HepG2 (cell line): Measurements from ENCODE around the gene CYBC1.

Experiments used
- CCAR2 ChIP-seq: fragments of 200-400 bp; formaldehyde crosslinking; optimal IDR thresholded peaks from 2 replicates; pipeline ENCODE3; 2018; ENCODE audit warnings: low read depth, mild to moderate bottlenecking, low read length, moderate library complexity
- CTCF ChIP-seq: sonication (generic); formaldehyde crosslinking; IDR thresholded peaks from 2 replicates; pipeline ENCODE4 v1.5.0; 2020; ENCODE audit warnings: mild to moderate bottlenecking, missing genetic modification reagents, moderate library complexity
- GTF3A ChIP-seq: sonication (generic); formaldehyde crosslinking; conservative IDR thresholded peaks from 2 replicates; pipeline ENCODE4 v1.4.0; 2020; ENCODE audit warnings: mild to moderate bottlenecking, missing genetic modification reagents
- KDM1A ChIP-seq: IDR thresholded peaks from 2 replicates; pipeline ENCODE4 v1.6.1; 2016; ENCODE audit warnings: missing compliant biosample characterization
- MATR3 ChIP-seq: sonication (generic); formaldehyde crosslinking; IDR thresholded peaks from 2 replicates; pipeline ENCODE4 v1.4.0; 2020; ENCODE audit warnings: missing genetic modification reagents
- RAD21 ChIP-seq: fragments of 450-650 bp; formaldehyde crosslinking; IDR thresholded peaks from 2 replicates; pipeline ENCODE4 v1.5.0; 2020; ENCODE audit warnings: mild to moderate bottlenecking
- RAD51 ChIP-seq: fragments of 450-650 bp; IDR thresholded peaks from 2 replicates; pipeline ENCODE4 v1.6.1; 2016; ENCODE audit warnings: borderline replicate concordance
- SIN3A ChIP-seq: IDR thresholded peaks from 2 replicates; pipeline ENCODE4 v1.6.1; 2011; ENCODE audit warnings: low read depth, mild to moderate bottlenecking, control low read depth, low read length, borderline replicate concordance
- ZBTB4 ChIP-seq: sonication (generic); formaldehyde crosslinking; IDR thresholded peaks from 2 replicates; pipeline ENCODE4 v1.4.0; 2020; ENCODE audit warnings: missing genetic modification reagents, mild to moderate bottlenecking, borderline replicate concordance

GRCh38 chr17:82444284-82444893 is 6.2 kb downstream of the CYBC1 start:
- TF ChIP-seq KDM1A (CRISPR knock-in tag): no peak
- TF ChIP-seq CTCF (CRISPR knock-in tag): no peak
- no peak for TF ChIP-seq GTF3A
- no peak for TF ChIP-seq RAD51
- TF ChIP-seq SIN3A: no peak
- TF ChIP-seq RAD21: no peak
- no peak for TF ChIP-seq ZBTB4 (CRISPR knock-in tag)
- no peak for TF ChIP-seq MATR3 (CRISPR knock-in tag)
- TF ChIP-seq CCAR2: no peak
